IMR-90 (cell line): ENCODE measurements around the gene HMOX1. TPM values are rescaled to one million over a fixed set of nuclear protein-coding genes. Genes with fewer than 3 reads are reported as not detected.

Source experiments
- ATAC-seq: fragments of 200-7000 bp; cut with Tn5 transposase; 2 replicates; pipeline ENCODE4 v1.9.1; 2020; ENCODE audit warnings: low read depth, mild to moderate bottlenecking, moderate library complexity
- BruUV-seq: library from RNA; stranded (reverse); fragments of 400-500 nt; replicated peaks from 2 replicates; lab custom pipeline; 2021; lab: Mats Ljungman, UMichigan
- CTCF ChIA-PET: fragments of 300-600 bp; formaldehyde crosslinking; extraction: SDS; loops from one replicate; lab custom pipeline; 2021; ENCODE audit warnings: antibody characterized with exemption; lab: Yijun Ruan, JAX
- POLR2A ChIA-PET: fragments of 300-600 bp; sonication (Branson Sonifier 250); formaldehyde crosslinking; loops from one replicate; lab custom pipeline; 2022; ENCODE audit warnings: antibody characterized with exemption; ENCODE audit not compliant: unreplicated experiment; lab: Charles Lee
- DNase-seq: peaks from one replicate; pipeline ENCODE4 v3.0.0; 2013
- H2AFZ ChIP-seq: replicated peaks from 2 replicates; pipeline ENCODE3; 2013; ENCODE audit warnings: low read length, mild to moderate bottlenecking; ENCODE audit not compliant: poor library complexity
- H2AK5ac ChIP-seq: 2 replicates; pipeline ENCODE4 v1.6.1; 2013; ENCODE audit warnings: low read depth, low read length, inconsistent platforms
- H2AK9ac ChIP-seq: replicated peaks from 2 replicates; pipeline ENCODE3; 2013; ENCODE audit warnings: mild to moderate bottlenecking, low read depth, low read length, moderate library complexity; ENCODE audit not compliant: poor library complexity
- H2BK120ac ChIP-seq: 2 replicates; pipeline ENCODE4 v1.6.1; 2013; ENCODE audit warnings: low read depth, low read length, inconsistent platforms
- H2BK15ac ChIP-seq: 3 replicates; pipeline ENCODE4 v1.6.1; 2013; ENCODE audit warnings: low read depth, low read length, inconsistent platforms
- H2BK20ac ChIP-seq: 2 replicates; pipeline ENCODE4 v1.6.1; 2013; ENCODE audit warnings: low read depth, mild to moderate bottlenecking, inconsistent platforms, low read length, moderate library complexity
- H2BK5ac ChIP-seq: 2 replicates; pipeline ENCODE4 v1.6.1; 2013; ENCODE audit warnings: mild to moderate bottlenecking, low read depth, low read length, inconsistent platforms; ENCODE audit not compliant: poor library complexity, severe bottlenecking
- H3K14ac ChIP-seq: replicated peaks from 2 replicates; pipeline ENCODE4 v1.6.1; 2013; ENCODE audit warnings: low read depth, low read length, inconsistent platforms
- H3K18ac ChIP-seq: 2 replicates; pipeline ENCODE4 v1.6.1; 2013; ENCODE audit warnings: low read depth, low read length, control low read depth
- H3K23ac ChIP-seq: 2 replicates; pipeline ENCODE4 v1.6.1; 2013; ENCODE audit warnings: low read depth, low read length, inconsistent platforms
- H3K27ac ChIP-seq: 2 replicates; pipeline ENCODE4 v1.5.1; 2013; ENCODE audit warnings: mild to moderate bottlenecking, control low read depth, low read length; ENCODE audit not compliant: insufficient read depth
- H3K27me3 ChIP-seq: 2 replicates; pipeline ENCODE4 v1.6.1; 2013; ENCODE audit warnings: low read length; ENCODE audit not compliant: control insufficient read depth, insufficient read depth
- H3K36me3 ChIP-seq: 2 replicates; pipeline ENCODE4 v1.6.1; 2013; ENCODE audit warnings: low read length, mixed read lengths; ENCODE audit not compliant: control insufficient read depth, insufficient read depth
- H3K4ac ChIP-seq: 2 replicates; pipeline ENCODE4 v1.6.1; 2013; ENCODE audit warnings: low read depth, low read length, inconsistent platforms
- H3K4me1 ChIP-seq: 2 replicates; pipeline ENCODE4 v1.6.1; 2013; ENCODE audit warnings: low read length, mixed read lengths; ENCODE audit not compliant: control insufficient read depth, insufficient read depth
- H3K4me2 ChIP-seq: 2 replicates; pipeline ENCODE4 v1.6.1; 2013; ENCODE audit warnings: low read depth, mild to moderate bottlenecking, control low read depth, low read length, moderate library complexity
- H3K4me3 ChIP-seq: 2 replicates; pipeline ENCODE4 v1.5.1; 2013; ENCODE audit warnings: low read depth, mild to moderate bottlenecking, control low read depth, low read length, moderate library complexity; ENCODE audit not compliant: insufficient read depth
- H3K56ac ChIP-seq: 2 replicates; pipeline ENCODE4 v1.6.1; 2013; ENCODE audit warnings: low read length, inconsistent platforms; ENCODE audit not compliant: insufficient read depth; ENCODE audit errors: extremely low read depth
- H3K79me1 ChIP-seq, 2 experiments: 2 replicates each; pipeline ENCODE4 v1.6.1; 2013; ENCODE audit warnings: low read length in 2 of 2, inconsistent platforms in 1 of 2, low read depth in 1 of 2
- H3K9ac ChIP-seq: 2 replicates; pipeline ENCODE4 v1.6.1; 2013; ENCODE audit warnings: low read depth, low read length, control low read depth
- H3K9me1 ChIP-seq: 2 replicates; pipeline ENCODE4 v1.6.1; 2013; ENCODE audit warnings: low read length, inconsistent platforms; ENCODE audit not compliant: insufficient read depth
- H3K9me3 ChIP-seq: 2 replicates; pipeline ENCODE4 v1.6.1; 2013; ENCODE audit warnings: low read length; ENCODE audit not compliant: control insufficient read depth, insufficient read depth
- H4K20me1 ChIP-seq: 2 replicates; pipeline ENCODE4 v1.6.1; 2013; ENCODE audit warnings: low read length, inconsistent platforms; ENCODE audit not compliant: insufficient read depth
- H4K5ac ChIP-seq: 2 replicates; pipeline ENCODE4 v1.6.1; 2013; ENCODE audit warnings: mild to moderate bottlenecking, low read depth, low read length, control low read depth
- H4K8ac ChIP-seq, 2 experiments: 2 replicates each; pipeline ENCODE4 v1.6.1; 2013; ENCODE audit warnings: low read depth in 2 of 2, low read length in 2 of 2, control low read depth in 1 of 2, inconsistent platforms in 1 of 2
- H4K91ac ChIP-seq: 2 replicates; pipeline ENCODE4 v1.6.1; 2013; ENCODE audit warnings: low read depth, low read length, inconsistent platforms; ENCODE audit not compliant: insufficient read depth
- CHD1 ChIP-seq: IDR thresholded peaks from 2 replicates; pipeline ENCODE4 v1.6.1; 2012; ENCODE audit warnings: low read depth, low read length, improper control_type of control experiment
- MAFK ChIP-seq: IDR thresholded peaks from 2 replicates; pipeline ENCODE4 v1.6.1; 2012; ENCODE audit warnings: low read depth, low read length, improper control_type of control experiment
- WGBS, 2 experiments: methylation state at CpG; one replicate each; pipeline versions ENCODE4 v1.1.5 to v1.1.7; 2013; ENCODE audit warnings: missing lambda C conversion rate in 2 of 2; ENCODE audit not compliant: insufficient read length in 1 of 2; ENCODE audit errors: extremely low coverage in 2 of 2; 5-methylcytosine and 5-hydroxymethylcytosine counted together
- dilution Hi-C: fragments of 300-500 bp; cut with HindIII; formaldehyde crosslinking; loops from one replicate; pipeline ENCODE4 v1.14.3; 2018; ENCODE audit warnings: low sequenced_read_pairs; ENCODE audit not compliant: unreplicated experiment
- in situ Hi-C: fragments of 300-500 bp; cut with MboI; formaldehyde crosslinking; loops from 3 replicates; pipeline ENCODE4 v1.14.3; 2019; ENCODE audit warnings: low sequenced_read_pairs, inconsistent platforms, mixed read lengths
- intact Hi-C: fragments of 100-400 bp; cut with micrococcal nuclease; formaldehyde crosslinking; loops from 2 replicates; pipeline ENCODE4 v1.10.0; 2022
- polyA plus RNA-seq, 3 experiments: library from polyadenylated mRNA; depleted of rRNA; stranded (reverse); fragments of >200 nt; gene quantifications; 2 replicates each; pipeline ENCODE4 v1.2.3, GENCODE V29; 2012; ENCODE audit warnings: low replicate concordance in 1 of 3
- total RNA-seq: library from RNA; depleted of rRNA; stranded (reverse); fragments of >200 nt; gene quantifications from 2 replicates; pipeline ENCODE4 v1.2.3, GENCODE V29; 2012

The HMOX1 gene
- total and polyA plus RNA-seq, 2 of the 4 experiments (the other 2 are of a cell fraction) = 23.1 to 50.5 TPM

DNA sequence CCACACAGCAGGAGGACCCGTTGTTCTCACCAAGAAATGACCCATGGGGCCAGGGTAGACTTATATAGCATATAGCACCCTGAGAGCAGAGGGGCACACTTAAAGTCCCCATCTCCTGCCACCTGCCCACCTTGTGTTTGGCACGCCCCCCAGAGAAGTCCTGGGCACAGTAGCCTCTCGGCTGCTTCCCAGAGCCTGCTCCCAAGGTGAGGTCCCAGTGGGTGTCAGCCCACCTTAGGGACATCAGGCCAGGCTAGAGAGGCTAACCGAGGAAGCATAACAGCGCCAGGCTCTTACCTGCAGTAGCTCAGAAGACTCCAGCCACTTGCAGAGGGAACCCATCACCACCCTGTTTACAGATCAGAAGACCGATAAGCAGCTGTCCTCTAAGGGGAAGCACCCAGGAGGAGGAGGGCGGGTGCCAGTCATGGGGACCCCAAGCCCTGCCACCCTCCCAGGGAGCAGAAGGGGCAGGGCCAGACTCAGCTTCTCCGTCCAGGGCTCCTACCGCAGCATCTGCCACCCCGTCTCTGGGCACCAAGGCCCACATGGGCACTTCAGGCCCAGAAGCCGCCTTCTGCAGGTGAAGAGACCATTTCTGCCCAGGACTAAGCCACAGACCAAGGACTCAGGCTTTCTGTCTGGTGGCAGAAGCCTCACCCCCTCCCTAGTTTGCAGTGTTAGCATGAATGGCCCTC is 34.9 kb upstream of the HMOX1 start:
- in situ Hi-C loops = no loop called here
- CTCF ChIA-PET = interaction anchor here (0.6 kb wide), 1 partner anchor 78 kb away, joined by 3 read pairs; no protein-coding TSS in a partner anchor

More for the DNA sequence above, 34.9 kb upstream of the HMOX1 start:
- POLR2A ChIA-PET = no interaction called here
- Histone ChIP-seq H3K4me1 (peaks cover 6% of the 10 kb centered on the region; the same call in 1 of the 2 replicates), H3K79me1 (peaks cover 0 to 7% of the 10 kb centered on the region in 2 experiments; a peak in 1 of 4 replicates), H2BK120ac (no peak overlapping the region), H4K20me1 (no peaks in the 10 kb centered on the region), H4K8ac (no peak overlapping the region), H4K5ac (no peak overlapping the region), H3K27me3 (no peaks in the 10 kb centered on the region), H2AFZ (no peak overlapping the region), H3K27ac (no peak overlapping the region), H3K4ac (no peak overlapping the region), H3K9me3 (no peaks in the 10 kb centered on the region), H2BK15ac (no peak overlapping the region), H3K4me3 (no peak overlapping the region), H3K4me2 (no peak overlapping the region), H3K9me1 (0 out of 2 replicates have a peak, but pooled peaks cover 3% of the 10 kb centered on the region), H2BK20ac (no peak overlapping the region), H3K36me3 (peaks cover 45% of the 10 kb centered on the region), H2AK5ac (no peak overlapping the region), H3K9ac (no peak overlapping the region), H2AK9ac (no peak overlapping the region), H3K23ac (no peak overlapping the region), H4K91ac (no peak overlapping the region), H3K56ac (no peak overlapping the region), H3K18ac (no peak overlapping the region), H3K14ac (no peak overlapping the region), H2BK5ac (no peak overlapping the region)
- TF ChIP-seq CHD1 (no peak), MAFK (no peak)
- BruUV-seq = no TSS peak
- dilution Hi-C loops = no loop called here
- ATAC-seq = no peak
- intact Hi-C loops = no loop called here
- no peak for DNase-seq
- WGBS, 2 experiments = 98% methylated on average over 7 of the region's 11 CpGs; no CpG with 5 or more reads in 1 of the 2 experiments
